Measurements from ENCODE around the gene C16orf74. TPM values are rescaled to one million over a fixed set of nuclear protein-coding genes. Genes with fewer than 3 reads are reported as not detected.

C16orf74 gene
- total RNA-seq, 1 experiment from 2014 or later, result 44.3 TPM

- peaks cover 26% of the 10 kb centered on the region; the same call in 1 of the 2 replicates for H3F3A ChIP-seq (ENCODE audit: insufficient read depth, low read depth)
- no peak overlapping the region for H3K27ac ChIP-seq
- no TSS peak for BruUV-seq (replicated peaks)
- H2AFZ ChIP-seq, result no peak overlapping the region
- peaks cover 18% of the 10 kb centered on the region; the same call in 1 of the 2 replicates for H3K36me3 ChIP-seq (ENCODE audit: low read depth)
- no peak for DNase-seq
- ChIA-PET POLR2A (ENCODE audit: unreplicated experiment) (interaction anchor here (0.6 kb wide), 1 partner anchor 40 kb away, joined by 3 read pairs; no protein-coding TSS in a partner anchor), CTCF (no interaction called here)
- no peaks in the 10 kb centered on the region for H3K9me3 ChIP-seq (ENCODE audit: insufficient read depth, low read depth)
- H3K4me3 ChIP-seq, result no peak overlapping the region
- no peaks in the 10 kb centered on the region for H3K9me2 ChIP-seq (ENCODE audit: insufficient read depth)
- peaks cover 37% of the 10 kb centered on the region for H4K20me1 ChIP-seq (ENCODE audit: insufficient read depth)
- no peaks in the 10 kb centered on the region for H3K79me2 ChIP-seq (ENCODE audit: low read depth)
- H3K27me3 ChIP-seq (ENCODE audit: insufficient read depth, low read depth), result no peaks in the 10 kb centered on the region
- no peaks in the 10 kb centered on the region for H3K4me1 ChIP-seq (replicated peaks; ENCODE audit: insufficient read depth)
- no peak overlapping the region for H3K4me2 ChIP-seq
- TF ChIP-seq EZH2 (IDR thresholded peaks at IDR 0.05; ENCODE audit: low read depth) (no peak), CTCF (conservative IDR thresholded peaks at IDR 0.05) (no peak)
- intact Hi-C loops (cut with micrococcal nuclease; ENCODE audit: unreplicated experiment), result no loop called here
These were observed 89.0 kb downstream of the C16orf74 start for GRCh38 chr16:85661740-85662481.

- Histone ChIP-seq H3F3A (ENCODE audit: insufficient read depth, low read depth) (peaks cover 19% of the 10 kb centered on the region; the same call in 1 of the 2 replicates), H2AFZ (no peak overlapping the region), H3K27ac (no peak overlapping the region), H3K27me3 (ENCODE audit: insufficient read depth, low read depth) (no peaks in the 10 kb centered on the region), H3K9me3 (ENCODE audit: insufficient read depth, low read depth) (no peaks in the 10 kb centered on the region), H3K4me1 (replicated peaks; ENCODE audit: insufficient read depth) (no peaks in the 10 kb centered on the region), H4K20me1 (ENCODE audit: insufficient read depth) (peaks cover 33% of the 10 kb centered on the region), H3K9me2 (ENCODE audit: insufficient read depth) (no peaks in the 10 kb centered on the region), H3K4me3 (no peak overlapping the region), H3K36me3 (ENCODE audit: low read depth) (peaks cover 13% of the 10 kb centered on the region), H3K4me2 (no peak overlapping the region), H3K79me2 (ENCODE audit: low read depth) (no peaks in the 10 kb centered on the region)
- POLR2A ChIA-PET (ENCODE audit: unreplicated experiment), result no interaction called here
- intact Hi-C loops (cut with micrococcal nuclease; ENCODE audit: unreplicated experiment), result no loop called here
- TF ChIP-seq EZH2 (IDR thresholded peaks at IDR 0.05; ENCODE audit: low read depth), result no peak
- TF ChIP-seq CTCF (conservative IDR thresholded peaks at IDR 0.05), result no peak
- DNase-seq, result no peak
- CTCF ChIA-PET, result no interaction called here
- no TSS peak for BruUV-seq (replicated peaks)
These were observed 89.8 kb downstream of the C16orf74 start for GRCh38 chr16:85660843-85661739.

GRCh38 chr16:85659805-85660511 is 90.9 kb downstream of the C16orf74 start:
- peak in 1 of 2 experiments; percentile 68 for DNase-seq
- H3K9me2 ChIP-seq (ENCODE audit: insufficient read depth), result no peaks in the 10 kb centered on the region
- H3K4me3 ChIP-seq, result no peak overlapping the region
- BruUV-seq (replicated peaks), result no TSS peak
- no peak overlapping the region for H3K4me2 ChIP-seq
- no peak overlapping the region for H3K27ac ChIP-seq
- TF ChIP-seq CTCF (conservative IDR thresholded peaks at IDR 0.05) (peak; percentile 88), EZH2 (IDR thresholded peaks at IDR 0.05; ENCODE audit: low read depth) (no peak)
- intact Hi-C loops (cut with micrococcal nuclease; ENCODE audit: unreplicated experiment), result loop anchor here (1.0 kb wide), 1 partner anchor 100 kb away; no protein-coding TSS in a partner anchor
- POLR2A ChIA-PET (ENCODE audit: unreplicated experiment), result no interaction called here
- no peaks in the 10 kb centered on the region for H3K4me1 ChIP-seq (replicated peaks; ENCODE audit: insufficient read depth)
- H3K79me2 ChIP-seq (ENCODE audit: low read depth), result no peaks in the 10 kb centered on the region
- H3K36me3 ChIP-seq (ENCODE audit: low read depth), result peaks cover 16% of the 10 kb centered on the region
- no peaks in the 10 kb centered on the region for H3K27me3 ChIP-seq (ENCODE audit: insufficient read depth, low read depth)
- H3F3A ChIP-seq (ENCODE audit: insufficient read depth, low read depth), result peaks cover 21% of the 10 kb centered on the region; the same call in 1 of the 2 replicates
- no peak overlapping the region for H2AFZ ChIP-seq
- H3K9me3 ChIP-seq (ENCODE audit: insufficient read depth, low read depth), result no peaks in the 10 kb centered on the region
- CTCF ChIA-PET, result interaction anchor here (0.6 to 0.7 kb wide), 3 partner anchors 59 to 400 kb away, joined by 3 to 10 read pairs (median 4); no protein-coding TSS in a partner anchor
- peaks cover 42% of the 10 kb centered on the region for H4K20me1 ChIP-seq (ENCODE audit: insufficient read depth)
